ENCODE data around the gene PFKFB4.
A peak's percentile ranks its signal among the peaks of the same experiment; 100 is the strongest.

PFKFB4 gene

DNA sequence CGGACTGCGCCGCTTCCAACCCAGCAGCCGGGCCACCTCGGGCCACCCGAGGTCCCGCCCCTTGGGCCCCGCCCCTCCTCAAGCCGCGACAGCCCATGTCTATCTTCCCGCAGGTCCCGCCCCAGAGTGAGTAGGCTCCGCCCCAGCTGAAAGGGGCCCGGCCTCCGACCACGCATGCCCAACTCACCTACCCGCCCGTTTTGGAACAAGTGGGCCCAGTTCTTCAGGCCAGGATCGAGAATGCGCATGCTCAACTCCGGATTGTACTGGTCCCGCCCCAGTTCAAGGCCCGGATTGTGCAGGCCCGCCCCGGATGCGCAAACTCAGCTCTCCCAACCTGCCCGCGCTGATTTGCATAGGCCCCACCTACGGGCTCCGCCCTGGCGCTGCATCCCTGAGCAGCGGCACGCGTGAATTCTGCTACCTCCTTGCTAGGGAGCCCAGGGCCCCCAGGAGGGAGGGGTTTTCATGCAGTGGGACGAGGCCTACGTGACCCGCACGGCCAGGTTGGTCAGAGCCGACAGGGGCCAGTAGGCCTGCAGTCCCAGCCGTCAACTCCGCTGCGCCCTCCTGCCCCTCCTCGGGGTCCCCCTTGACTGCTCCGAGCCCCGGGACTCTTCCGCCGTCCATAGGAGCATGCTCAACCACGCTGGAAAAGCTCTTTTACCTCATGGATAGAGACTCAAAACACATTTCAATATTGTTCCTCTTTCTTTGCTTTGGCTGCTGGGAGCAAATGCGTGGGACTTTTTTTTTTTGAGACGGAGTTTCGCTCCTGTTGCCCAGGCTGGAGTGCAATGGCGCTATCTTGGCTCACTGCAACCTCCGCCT lies at the start of gene PFKFB4:
Gene PFKFB4 (minus strand): TSS at position 8 of the 831 bp plus-strand sequence. CDS start 26 bp downstream, outside the sequence.
- DNase-seq (ENCODE audit: low read depth), result peak; percentile 99

DNA sequence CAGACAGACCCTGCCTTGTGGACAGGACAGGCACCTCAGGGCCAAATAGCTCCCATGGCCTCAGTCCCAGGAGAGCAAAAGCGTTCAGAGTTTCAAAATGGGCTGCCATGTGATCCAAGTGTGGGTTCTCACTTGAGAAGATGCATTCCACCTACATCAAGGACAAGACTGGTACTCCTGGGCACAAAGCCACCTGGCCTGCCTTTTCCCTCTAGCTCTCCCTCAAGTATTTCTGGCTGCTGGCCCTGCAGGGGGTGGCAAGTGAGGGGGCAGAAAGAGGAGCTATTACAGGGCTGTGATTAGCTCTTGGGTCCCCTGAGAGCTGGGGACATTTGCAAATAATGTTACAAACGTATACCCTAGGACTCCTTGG lies 45.0 kb upstream of the PFKFB4 start:
- DNase-seq (ENCODE audit: low read depth), result no peak

DNA sequence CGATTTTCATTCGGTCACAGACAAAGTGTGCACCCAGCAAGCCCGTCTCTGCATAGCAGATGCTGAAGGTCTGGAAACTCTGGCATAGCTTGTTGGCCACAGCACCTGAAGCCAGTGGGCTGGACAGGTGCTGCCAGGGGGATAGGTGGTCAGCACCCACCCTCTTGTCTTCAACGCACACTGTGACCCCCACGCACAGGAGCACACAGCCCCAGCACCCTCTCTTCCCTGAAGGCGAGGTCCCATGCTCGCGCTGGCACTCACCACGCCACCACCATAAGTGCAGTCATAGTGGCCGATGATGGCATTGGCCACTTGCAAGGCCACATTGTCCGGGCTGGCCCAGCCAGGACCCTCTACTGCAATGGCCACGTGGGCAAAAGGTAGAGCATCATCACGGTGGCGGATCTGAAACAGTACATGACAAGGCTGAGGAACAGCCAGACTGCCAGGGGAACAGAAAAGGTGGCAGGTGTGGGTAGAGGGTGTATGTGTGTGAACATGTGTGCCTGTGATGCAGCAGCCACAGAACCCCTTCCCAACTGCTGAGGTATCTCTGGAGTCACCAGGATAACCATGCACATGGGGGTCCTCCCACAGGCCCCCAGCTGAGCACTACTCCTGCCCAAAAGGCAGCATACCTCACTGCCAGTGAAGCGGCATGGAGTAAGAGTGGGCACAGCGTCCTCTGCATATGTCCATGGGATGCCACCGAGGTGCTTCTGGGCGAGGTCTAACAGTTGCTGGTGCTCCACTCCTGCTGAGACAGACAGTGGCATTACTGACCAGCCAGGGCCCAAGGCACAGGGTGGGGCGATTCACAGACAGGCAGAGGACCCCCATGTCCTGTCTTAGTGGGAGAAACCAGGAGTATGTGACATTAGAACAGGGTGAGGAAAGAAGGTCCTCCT lies 44.4 kb upstream of the PFKFB4 start:
- DNase-seq (ENCODE audit: low read depth), result no peak

DNA sequence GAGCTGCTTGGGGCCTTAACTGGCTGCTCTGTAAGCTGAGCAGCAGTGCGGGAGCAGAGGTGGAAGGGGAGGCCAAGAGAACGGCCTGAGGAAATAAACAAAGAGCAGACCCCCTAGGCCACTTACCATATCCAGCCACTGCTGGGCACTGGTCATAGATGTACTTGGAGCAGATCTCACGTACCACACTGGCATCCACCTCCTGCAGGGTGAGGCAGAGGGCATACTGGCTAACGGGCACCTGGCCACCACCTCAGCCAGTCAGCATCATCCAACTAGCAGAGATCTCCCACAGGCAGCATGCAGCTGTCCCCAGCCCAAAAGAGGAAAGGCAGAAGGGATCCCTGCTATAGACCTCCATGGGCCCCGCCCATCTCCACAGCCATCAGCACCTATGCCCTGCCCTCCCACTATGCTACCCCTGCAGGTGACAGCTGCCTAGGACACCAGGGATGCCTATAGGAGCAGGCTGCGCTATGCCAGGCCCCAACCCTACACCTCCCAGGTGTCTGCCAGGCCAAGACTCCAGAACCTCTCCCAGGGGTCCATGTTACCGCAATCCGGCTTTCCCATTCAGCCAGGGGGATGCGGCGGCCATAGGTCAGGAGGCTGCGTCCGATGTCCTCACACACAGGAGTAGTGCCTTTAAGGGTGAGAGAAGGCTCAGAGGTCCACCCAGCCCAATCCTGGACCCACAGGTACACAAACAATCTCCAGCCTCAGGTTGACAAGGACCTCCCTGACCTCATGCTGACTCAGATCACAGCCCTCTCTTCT lies 43.1 kb upstream of the PFKFB4 start:
- no peak for DNase-seq (ENCODE audit: low read depth)

DNA sequence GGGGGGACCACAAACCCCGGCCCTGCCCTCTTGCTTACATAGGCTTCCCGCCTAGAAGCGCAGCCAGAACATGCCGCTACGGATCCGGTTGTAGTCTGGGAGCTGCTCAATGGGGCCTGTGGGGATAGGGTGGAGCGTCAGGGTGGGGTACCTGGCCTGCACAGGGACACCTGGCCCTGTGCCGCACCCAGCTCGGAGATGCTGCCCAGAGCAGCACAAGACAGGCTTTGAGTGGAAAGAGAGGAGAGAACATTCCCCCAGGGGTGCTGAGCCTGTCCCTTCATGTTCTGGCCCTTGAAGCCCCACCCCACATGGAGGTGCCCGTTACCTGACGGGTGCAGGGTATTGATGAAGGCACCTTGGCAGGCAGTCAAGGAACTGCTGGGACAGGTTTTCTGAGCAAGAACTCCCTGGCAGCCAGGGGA lies 42.5 kb upstream of the PFKFB4 start:
- DNase-seq (ENCODE audit: low read depth), result no peak

DNA sequence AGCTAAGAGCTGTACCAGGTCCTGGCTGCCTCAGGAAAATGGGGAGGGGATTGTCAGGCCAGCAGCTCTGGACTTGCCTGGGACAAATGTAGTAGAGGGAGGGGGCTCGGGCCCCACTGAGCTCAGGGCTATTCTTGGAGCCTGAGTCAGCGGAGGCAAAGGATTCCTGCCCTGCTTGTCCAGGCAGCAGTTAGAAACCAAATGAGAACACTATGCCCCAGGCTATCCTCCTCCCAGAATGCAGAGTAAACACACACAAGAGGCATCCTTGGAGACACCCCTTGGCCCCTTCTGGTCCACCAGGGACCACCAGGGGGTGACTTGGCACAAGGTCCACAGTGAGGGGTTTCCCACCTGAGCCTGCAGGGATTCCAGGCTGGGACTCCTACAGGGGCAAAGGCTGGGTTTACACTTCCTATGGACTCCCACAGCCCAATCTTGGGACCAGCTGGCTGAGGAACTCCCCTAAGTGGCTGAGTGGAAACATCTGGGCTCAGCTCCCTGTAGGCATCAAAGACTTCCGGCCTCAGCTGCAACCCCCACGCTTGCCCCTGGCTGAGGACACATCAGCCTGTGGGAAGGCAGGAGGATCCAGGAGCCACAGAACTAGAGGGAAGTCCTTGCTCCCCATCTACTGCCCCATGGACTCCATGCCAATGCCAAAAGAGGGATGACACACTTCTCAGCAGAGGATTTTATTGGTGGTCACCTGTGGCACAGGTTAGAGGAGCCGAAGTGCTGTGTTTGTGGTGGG lies 41.9 kb upstream of the PFKFB4 start:
- DNase-seq (ENCODE audit: low read depth), result peak; percentile 49

DNA sequence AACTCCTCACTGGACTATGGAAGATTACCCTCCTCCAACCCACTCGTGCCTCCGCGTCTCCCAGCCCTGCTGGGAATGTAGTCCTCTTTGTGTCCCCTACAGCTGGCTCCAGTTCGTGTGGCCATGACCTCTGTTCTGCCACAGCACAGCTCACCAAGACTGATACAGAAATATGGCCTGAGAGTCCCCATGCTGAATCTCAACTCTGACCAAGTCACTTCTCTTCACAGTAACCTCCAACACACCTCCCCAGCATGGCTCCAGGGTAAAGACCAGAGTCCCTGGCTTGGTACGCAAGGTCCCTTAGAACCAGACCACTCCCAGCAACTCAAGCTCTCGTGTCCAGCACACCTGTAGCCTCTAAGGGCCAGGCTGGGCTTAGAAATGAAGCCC lies 40.8 kb upstream of the PFKFB4 start:
- DNase-seq (ENCODE audit: low read depth), result no peak

DNA sequence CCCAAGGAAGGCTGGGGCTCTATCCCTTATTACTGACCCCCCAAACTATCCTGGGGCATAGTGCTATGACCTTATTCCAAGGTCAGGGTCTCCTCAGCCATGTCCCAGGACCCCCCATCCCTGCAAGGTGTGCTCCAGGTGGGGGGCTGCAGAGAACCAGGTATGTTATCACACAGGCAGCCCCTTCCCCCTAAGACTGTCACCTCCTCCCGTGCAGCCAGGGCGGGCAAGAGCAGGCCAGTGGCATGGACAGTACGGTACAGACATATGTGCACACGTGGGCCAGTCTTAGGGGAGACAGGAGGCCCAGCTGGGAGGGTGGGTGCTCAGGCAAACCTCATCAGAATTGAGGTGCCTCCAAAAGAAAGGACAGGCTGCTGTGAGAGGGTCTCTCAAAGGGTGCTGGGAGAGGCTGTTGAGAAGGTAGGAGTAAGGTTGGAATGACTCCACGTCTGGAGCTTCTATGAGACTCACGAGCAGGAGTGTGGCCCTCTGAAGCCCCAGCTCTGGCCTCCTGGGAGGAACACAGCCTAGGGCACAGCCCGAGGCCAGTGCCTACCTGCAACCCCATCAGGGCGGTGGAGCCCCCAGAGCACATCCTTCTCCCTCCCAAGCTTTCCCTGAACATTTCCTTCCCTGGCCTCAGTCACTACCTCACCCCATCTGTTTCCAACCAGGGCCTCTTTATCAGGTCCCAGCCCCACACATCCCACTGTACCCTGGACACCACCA lies 40.2 kb upstream of the PFKFB4 start:
- DNase-seq (ENCODE audit: low read depth), result no peak

DNA sequence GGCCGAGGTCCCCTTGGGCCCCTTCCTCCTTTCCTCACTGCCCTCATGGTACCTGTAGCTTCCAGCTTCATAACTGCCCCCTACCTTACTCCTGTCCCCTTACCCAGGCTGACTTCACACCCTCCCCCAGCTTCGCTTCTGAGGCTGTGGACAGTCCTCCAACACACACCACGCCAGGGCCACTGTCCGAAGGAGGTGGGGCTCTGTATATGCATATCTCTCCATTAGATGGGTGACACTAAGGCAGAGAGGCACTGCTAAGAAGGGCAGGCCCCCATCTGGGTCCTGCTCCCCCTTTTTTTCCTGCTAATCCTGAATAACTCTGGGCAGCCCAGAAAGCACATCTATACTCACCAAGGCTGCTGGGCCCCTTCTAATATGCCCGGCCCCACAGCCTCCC lies 39.6 kb upstream of the PFKFB4 start:
- no peak for DNase-seq (ENCODE audit: low read depth)

DNA sequence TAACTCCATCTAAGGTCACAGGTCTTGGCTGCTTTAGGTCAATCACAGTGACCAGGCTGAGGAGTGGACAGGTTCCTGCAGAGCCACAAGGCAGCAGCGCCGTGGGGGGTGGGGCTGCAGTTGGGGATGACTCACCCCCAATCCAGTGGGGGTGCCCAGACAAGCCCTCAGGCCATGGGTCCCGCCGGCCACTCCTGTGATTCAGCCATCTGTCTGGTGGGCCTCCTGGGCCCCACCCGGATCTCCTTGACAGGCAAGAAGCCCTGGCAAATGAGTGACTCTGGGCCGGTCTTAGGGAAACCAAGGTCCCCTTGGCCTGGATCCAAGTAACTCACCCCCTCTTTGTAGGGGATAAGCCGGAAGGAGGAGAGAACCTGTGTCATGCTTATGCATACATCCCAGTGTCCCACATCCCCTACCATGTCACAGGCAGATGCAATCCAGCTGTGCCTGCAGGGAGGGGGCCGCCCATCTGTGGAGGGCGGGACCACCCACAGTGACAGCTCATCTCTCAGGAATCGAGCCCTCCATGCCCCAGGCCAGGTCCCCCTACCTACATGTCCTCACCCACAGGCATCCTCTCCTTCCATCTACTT lies 39.0 kb upstream of the PFKFB4 start:
- DNase-seq (ENCODE audit: low read depth), result peak; percentile 56

DNA sequence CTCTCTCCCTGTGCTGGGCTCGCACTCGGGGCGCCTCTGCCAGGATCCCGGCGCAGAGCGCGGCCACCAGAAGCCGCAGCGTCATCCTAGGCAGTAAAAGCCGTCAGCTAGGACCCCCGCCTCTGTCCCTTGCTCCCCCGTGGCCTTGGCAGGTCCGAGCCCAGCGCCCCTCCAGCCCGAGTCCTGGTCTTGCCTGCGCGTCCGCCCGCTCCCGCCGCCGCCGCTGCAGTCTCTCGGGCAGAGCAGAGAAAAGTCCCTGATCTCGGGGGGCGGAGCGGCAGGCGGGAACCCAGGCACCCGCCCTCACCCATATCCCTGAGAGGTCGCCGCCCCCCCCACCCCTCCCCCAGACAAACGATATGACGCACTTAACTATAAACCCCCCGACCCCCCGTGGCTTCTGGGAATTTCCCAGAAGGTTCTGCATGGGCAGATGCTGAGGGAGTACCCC lies 38.5 kb upstream of the PFKFB4 start, which contains the start of gene COL7A1:
Gene COL7A1 (minus strand): TSS at position 255 of the 451 bp plus-strand sequence. CDS start 170 bp downstream, at position 85.
- no peak for DNase-seq (ENCODE audit: low read depth)

DNA sequence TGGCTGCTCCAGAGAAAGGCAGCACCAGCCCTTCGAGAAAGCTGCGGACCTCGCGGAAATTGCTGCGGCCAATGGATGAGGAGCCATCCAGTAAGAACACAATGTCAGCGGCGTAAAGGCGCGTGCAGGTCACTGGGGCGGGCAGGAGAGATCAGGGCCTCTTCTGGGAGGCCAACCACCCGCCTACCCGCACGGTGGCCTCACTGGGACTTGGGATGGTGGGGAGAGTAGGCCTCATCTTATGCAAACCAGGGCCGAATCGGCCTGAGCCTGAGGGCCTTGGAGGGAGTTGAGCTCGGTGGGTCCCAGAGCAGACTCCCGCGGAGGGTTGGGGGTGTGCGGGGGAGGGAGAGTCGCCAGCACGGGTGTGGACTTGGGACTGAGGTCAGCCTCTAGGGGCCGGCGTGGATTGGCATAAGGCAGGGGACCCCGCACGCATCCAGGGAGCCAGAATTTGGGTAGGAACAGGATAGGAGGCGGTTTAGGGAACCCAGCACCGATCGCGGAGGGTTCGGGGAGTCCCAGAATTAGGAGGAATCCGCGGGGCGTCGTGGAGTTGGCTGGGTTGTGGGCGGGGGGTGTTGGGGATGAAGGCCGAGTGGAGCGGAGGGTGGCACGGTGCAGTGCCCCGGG lies 37.9 kb upstream of the PFKFB4 start:
- DNase-seq (ENCODE audit: low read depth), result no peak

DNA sequence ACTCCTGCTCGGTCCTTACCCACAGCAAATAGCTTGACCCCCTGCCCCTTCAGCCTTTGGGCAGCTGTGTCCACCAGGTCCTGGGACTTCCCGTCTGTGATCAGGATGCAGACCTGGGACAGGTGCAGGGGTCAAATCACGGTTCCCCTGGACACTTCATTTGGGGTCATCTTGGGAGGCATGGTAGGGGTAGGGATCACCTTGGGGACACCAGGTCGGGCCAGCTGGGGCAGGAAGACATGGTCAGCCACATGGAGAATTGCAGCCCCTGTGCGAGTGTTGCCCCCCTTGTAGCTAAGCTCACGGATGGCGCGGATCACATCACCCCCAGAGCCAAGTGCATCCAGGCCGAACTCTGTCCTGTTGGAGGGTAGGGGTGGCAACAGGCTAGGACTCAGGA lies 36.7 kb upstream of the PFKFB4 start:
- DNase-seq (ENCODE audit: low read depth), result no peak

DNA sequence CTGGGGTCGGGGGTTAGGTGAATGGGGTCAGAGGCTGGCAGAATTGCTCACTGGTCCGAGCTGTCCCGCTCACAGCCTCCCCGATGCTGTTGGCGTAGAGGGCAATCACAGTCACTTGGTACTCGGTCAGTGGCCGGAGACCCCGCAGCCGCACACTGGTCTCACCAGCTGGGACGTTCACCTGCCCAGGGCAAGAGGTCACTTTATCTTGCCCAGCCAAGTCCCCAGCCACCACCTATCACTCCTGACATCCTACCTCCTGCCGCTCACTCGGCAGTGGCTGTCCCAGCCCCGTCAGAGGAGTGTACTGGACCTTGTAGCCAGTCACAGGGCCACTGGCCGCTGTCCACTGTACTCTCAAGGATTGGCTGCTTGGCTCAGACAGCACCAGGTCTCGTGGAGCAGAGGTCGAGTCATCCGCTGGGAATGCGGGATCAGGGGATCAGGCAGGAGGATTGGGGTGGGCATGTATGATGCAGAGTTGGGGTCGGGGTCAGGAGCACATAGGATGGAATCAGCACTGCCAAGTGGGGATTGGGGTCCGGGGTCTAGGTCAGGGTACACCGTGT lies 36.0 kb upstream of the PFKFB4 start:
- no peak for DNase-seq (ENCODE audit: low read depth)

DNA sequence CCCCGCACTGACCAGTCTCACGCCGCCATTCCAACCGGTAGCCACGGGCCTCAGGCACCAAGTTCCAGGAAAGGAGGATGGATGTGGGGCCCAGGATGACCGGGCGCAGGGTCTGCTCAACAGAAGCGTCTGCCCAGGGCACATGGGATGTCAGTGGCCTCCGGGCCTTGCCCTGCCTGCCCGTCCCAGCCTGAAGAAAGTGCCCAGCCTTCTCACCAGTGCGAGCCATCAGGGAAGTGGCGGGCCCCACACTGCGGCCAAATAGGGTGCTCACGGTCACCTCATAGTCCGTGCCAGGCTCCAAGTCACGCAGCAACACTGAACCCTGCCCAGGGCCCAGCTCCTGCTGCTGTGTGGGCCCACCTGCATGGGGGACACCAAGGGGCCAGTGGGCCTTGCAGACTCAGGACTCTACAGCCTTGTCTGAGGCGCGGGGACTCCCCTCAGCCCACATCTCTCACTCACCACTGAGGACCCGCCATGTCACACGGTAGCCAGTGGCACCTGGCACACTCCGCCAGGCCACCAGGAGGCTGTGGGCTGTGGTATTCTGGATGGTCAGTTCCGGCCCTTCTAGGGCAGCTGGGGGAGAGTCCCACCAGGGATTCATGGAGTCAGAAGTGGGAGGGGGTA lies 35.4 kb upstream of the PFKFB4 start:
- DNase-seq (ENCODE audit: low read depth), result no peak

DNA sequence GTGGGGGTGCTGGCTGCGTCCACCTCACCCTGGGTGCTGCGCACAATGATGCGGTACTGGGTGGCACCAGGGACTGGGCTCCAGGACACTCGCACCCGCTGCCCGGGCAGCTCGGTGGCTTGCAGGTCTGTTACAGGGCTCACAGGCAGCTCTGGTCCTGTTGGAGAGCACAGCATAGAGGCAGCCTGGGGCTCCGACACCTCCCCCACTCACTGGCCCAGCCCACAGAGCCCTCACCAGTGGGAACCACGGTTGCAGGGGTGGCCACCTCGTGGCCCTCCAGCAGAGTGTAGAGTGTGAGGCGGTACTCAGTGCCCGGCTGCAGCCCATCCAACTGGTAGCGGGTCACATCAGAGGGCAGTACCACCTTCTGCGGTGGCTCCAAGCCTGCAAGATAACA lies 34.8 kb upstream of the PFKFB4 start:
- DNase-seq (ENCODE audit: low read depth), result no peak

DNA sequence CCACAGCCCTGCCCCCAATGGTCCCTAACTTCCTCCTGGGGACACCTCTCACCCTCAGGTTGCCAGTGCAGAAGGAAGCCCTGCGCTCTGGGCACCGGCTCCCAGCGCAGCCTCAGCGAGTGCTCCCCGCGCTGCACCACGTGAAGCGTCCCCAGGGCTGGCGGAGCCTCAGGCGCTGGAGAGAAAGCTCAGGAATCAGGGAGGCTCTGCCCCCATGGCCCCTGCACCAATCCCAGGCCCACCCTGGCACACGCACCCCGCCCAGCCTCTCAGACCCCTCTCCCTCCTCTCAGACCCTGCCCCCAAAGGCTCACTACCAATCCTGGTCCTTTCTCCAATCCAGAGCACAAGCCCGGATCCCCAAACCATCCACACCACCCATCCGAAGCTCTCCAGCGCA lies 31.6 kb upstream of the PFKFB4 start:
- DNase-seq (ENCODE audit: low read depth), result no peak

DNA sequence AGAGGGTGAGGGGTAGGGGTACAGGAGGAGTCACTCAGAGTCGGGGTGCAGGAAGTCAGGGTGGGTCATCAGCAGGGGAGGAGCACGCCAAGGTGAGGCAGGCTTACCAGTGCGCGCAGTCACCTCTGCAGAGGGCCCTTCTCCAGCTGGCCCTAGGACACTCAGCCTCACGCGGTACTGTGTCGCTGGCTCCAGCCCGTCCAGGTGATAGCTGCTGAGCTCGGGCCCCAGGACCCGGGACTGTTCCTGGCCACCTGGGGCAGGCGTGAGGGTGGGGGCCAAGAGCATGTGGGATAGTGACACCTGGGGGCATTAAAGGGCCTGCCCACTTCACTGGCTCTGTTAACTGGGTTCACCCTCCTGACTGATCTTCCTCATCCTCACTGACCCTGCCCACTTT lies 31.1 kb upstream of the PFKFB4 start:
- DNase-seq (ENCODE audit: low read depth), result no peak

DNA sequence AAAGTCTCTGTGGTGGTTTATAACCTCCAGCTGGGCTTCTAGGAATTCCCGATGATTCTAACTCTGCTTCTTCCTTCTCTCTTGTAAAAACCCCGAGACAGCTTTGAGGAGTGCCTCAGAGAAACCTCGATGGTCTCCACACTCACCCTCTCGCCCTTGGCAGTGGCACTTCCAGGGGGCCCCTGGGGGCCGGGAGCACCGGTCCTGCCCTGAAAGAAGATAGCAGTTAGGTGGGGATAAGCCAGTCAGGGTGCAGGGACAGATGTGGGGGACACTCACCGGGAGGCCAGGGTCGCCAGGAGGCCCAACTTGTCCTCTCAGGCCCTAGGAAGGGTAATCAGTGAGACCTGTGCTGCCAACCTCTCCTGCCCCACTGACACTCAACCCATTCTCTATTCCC lies 28.8 kb upstream of the PFKFB4 start:
- no peak for DNase-seq (ENCODE audit: low read depth)

Data from amniotic epithelial cell (primary cell).